HepG2 (cell line): ENCODE data around the gene TANC1. TPM values are rescaled to one million over a fixed set of nuclear protein-coding genes. Genes with fewer than 3 reads are reported as not detected.
A peak's percentile ranks its signal among the peaks of the same experiment; 100 is the strongest.

Experiments
- ATAC-seq: fragments of 200-7000 bp; cut with Tn5 transposase; 3 replicates; pipeline ENCODE4 v1.9.1; 2020; ENCODE audit warnings: mild to moderate bottlenecking, moderate library complexity
- BruUV-seq: library from RNA; stranded (reverse); fragments of 400-500 nt; replicated peaks from 2 replicates; lab custom pipeline; 2021; lab: Mats Ljungman, UMichigan
- CTCF ChIA-PET: fragments of 300-600 bp; formaldehyde crosslinking; extraction: SDS; loops from one replicate; lab custom pipeline; 2021; ENCODE audit warnings: low total read pairs, inconsistent platforms, low intra/inter-chr PET ratio; lab: Yijun Ruan, JAX
- POLR2A ChIA-PET: fragments of 350-600 bp; sonication (Branson Sonifier 250); formaldehyde crosslinking; loops from one replicate; lab custom pipeline; 2020; ENCODE audit warnings: antibody characterized with exemption, inconsistent platforms; lab: Yijun Ruan, JAX
- DNase-seq: peaks from one replicate; pipeline ENCODE4 v3.0.0-alpha.2; 2015; ENCODE audit warnings: low spot score
- FAIRE-seq: peaks from 3 replicates; lab custom pipeline; 2011; peaks lifted over from hg19 to GRCh38; lab: Jason Lieb, UNC
- H2AFZ ChIP-seq: one replicate; pipeline ENCODE4 v1.6.1; 2011; ENCODE audit warnings: low read length, inconsistent platforms
- H3K27ac ChIP-seq: fragments of 300-600 bp; 3 replicates; pipeline ENCODE4 v1.8.0; 2011; ENCODE audit warnings: mixed run types, mild to moderate bottlenecking, mixed read lengths, low read length, inconsistent platforms; ENCODE audit not compliant: insufficient read depth; ENCODE audit errors: extremely low read length
- H3K27me3 ChIP-seq, 2 experiments: fragments of 200-600 bp in 1 of 2; 2 replicates in 1 of 2; 3 replicates in 1 of 2; pipeline versions ENCODE4 v1.6.0 to v1.8.0; 2011; ENCODE audit warnings: low read length in 2 of 2, mild to moderate bottlenecking in 2 of 2, moderate library complexity in 2 of 2, inconsistent platforms in 1 of 2; ENCODE audit not compliant: insufficient read depth in 2 of 2, control insufficient read depth in 1 of 2
- H3K36me3 ChIP-seq, 2 experiments: fragments of 200-600 bp in 1 of 2; replicated peaks in 1 of 2; 2 replicates in 1 of 2; 3 replicates in 1 of 2; pipeline versions ENCODE4 v1.5.1 to v1.8.0; 2011; ENCODE audit warnings: low read length in 2 of 2, inconsistent platforms in 1 of 2; ENCODE audit not compliant: insufficient read depth in 2 of 2, control insufficient read depth in 1 of 2
- H3K4me1 ChIP-seq: 2 replicates; pipeline ENCODE4 v1.5.1; 2012; ENCODE audit warnings: low read length, inconsistent platforms; ENCODE audit not compliant: insufficient read depth
- H3K4me2 ChIP-seq: 2 replicates; pipeline ENCODE4 v1.6.0; 2011; ENCODE audit warnings: low read depth, low read length, inconsistent platforms
- H3K4me3 ChIP-seq, 3 experiments: fragments of 200-600 bp in 1 of 3; sonication (generic), shearing (Covaris generic) in 1 of 3; replicated peaks in 1 of 3; 2 replicates each; pipeline ENCODE4 v1.5.1; 2011 to 2016; ENCODE audit warnings: low read length in 3 of 3, inconsistent platforms in 2 of 3, low read depth in 2 of 3, mild to moderate bottlenecking in 2 of 3, control low read depth in 1 of 3, mixed read lengths in 1 of 3; ENCODE audit not compliant: insufficient read depth in 1 of 3
- H3K79me2 ChIP-seq: one replicate; pipeline ENCODE4 v1.6.1; 2011; ENCODE audit warnings: low read length, inconsistent platforms; ENCODE audit not compliant: insufficient read depth
- H3K9ac ChIP-seq: 2 replicates; pipeline ENCODE4 v1.6.0; 2011; ENCODE audit warnings: mild to moderate bottlenecking, low read depth, low read length, inconsistent platforms; ENCODE audit not compliant: insufficient read depth
- H3K9me3 ChIP-seq: 2 replicates; pipeline ENCODE4 v1.5.1; 2012; ENCODE audit warnings: mild to moderate bottlenecking, low read length
- H4K20me1 ChIP-seq: 2 replicates; pipeline ENCODE4 v1.6.0; 2011; ENCODE audit warnings: inconsistent platforms, mild to moderate bottlenecking, low read length, moderate library complexity; ENCODE audit not compliant: insufficient read depth
- DMAP1 ChIP-seq: IDR thresholded peaks from 2 replicates; pipeline ENCODE4 v1.6.1; 2016
- HNF1B ChIP-seq: sonication (generic); formaldehyde crosslinking; IDR thresholded peaks from 2 replicates; pipeline ENCODE4 v1.5.1; 2020; ENCODE audit warnings: mild to moderate bottlenecking, moderate library complexity, missing genetic modification reagents
- KAT2B ChIP-seq: fragments of 150-350 bp; IDR thresholded peaks from 2 replicates; pipeline ENCODE4 v1.6.1; 2014; ENCODE audit warnings: low read depth, low read length, borderline replicate concordance
- SOX6 ChIP-seq, 2 experiments: fragments of 450-650 bp in 1 of 2; sonication (generic) in 1 of 2; formaldehyde crosslinking in 1 of 2; IDR thresholded peaks; 2 replicates each; pipeline versions ENCODE4 v1.4.0 to v1.6.1; 2017 to 2020; ENCODE audit warnings: antibody characterized with exemption in 1 of 2, mild to moderate bottlenecking in 1 of 2, missing genetic modification reagents in 1 of 2
- THAP11 ChIP-seq: IDR thresholded peaks from 2 replicates; pipeline ENCODE4 v1.6.1; 2016; ENCODE audit warnings: missing biosample characterization, missing genetic modification reagents
- ZNF275 ChIP-seq: sonication (generic); formaldehyde crosslinking; IDR thresholded peaks from 2 replicates; pipeline ENCODE4 v1.8.0; 2022; ENCODE audit warnings: missing genetic modification reagents, mild to moderate bottlenecking, inconsistent platforms, borderline replicate concordance
- WGBS: methylation state at CpG from one replicate; pipeline ENCODE4 v1.1.6; 2017; ENCODE audit warnings: low lambda C conversion rate; 5-methylcytosine and 5-hydroxymethylcytosine counted together
- in situ Hi-C: cut with HindIII; loops from 2 replicates; pipeline ENCODE4 v1.10.0; 2017; ENCODE audit warnings: low pct_unique_long_range_greater_than_20kb; ENCODE audit not compliant: extremely low pct_ligation_motif_present
- intact Hi-C: fragments of 100-400 bp; cut with micrococcal nuclease; formaldehyde crosslinking; loops from one replicate; pipeline ENCODE4 v1.10.0; 2022; ENCODE audit not compliant: unreplicated experiment
- polyA plus RNA-seq, 8 experiments: library from polyadenylated mRNA; depleted of rRNA in 3 of 8; stranded (reverse) in 7 of 8; unstranded in 1 of 8; fragments of >200 nt; fragmentation: Illumina TruSeq in 4 of 8; extraction: Trizol in 4 of 8; gene quantifications; 2 replicates each; pipeline versions ENCODE4 v1.2.1 to v1.2.3, GENCODE V29; 2011 to 2016; ENCODE audit warnings: low read depth in 4 of 8, missing spikeins in 1 of 8, mixed read lengths in 1 of 8; ENCODE audit not compliant: insufficient read depth in 1 of 8
- total RNA-seq, 5 experiments: library from RNA; depleted of rRNA; stranded (reverse); fragments of >200 nt; fragmentation: Illumina TruSeq; extraction: Trizol; gene quantifications; 2 replicates each; pipeline ENCODE4 v1.2.3, GENCODE V29; 2016; ENCODE audit warnings: low read depth in 1 of 5
- TF ChIP-seq, protein P1 (sequence below): fragments of 450-650 bp; IDR thresholded peaks from 2 replicates; pipeline ENCODE4 v1.6.1; 2016
- TF ChIP-seq, protein P2 (sequence below): IDR thresholded peaks from 2 replicates; pipeline ENCODE4 v1.6.1; 2016; ENCODE audit warnings: missing genetic modification reagents, missing compliant biosample characterization

Gene TANC1
- total and polyA plus RNA-seq, 2 of the 13 experiments (the other 11 are each of a cell fraction or from before 2014, with no cell fraction given): 2.3 to 5.6 TPM

DNA sequence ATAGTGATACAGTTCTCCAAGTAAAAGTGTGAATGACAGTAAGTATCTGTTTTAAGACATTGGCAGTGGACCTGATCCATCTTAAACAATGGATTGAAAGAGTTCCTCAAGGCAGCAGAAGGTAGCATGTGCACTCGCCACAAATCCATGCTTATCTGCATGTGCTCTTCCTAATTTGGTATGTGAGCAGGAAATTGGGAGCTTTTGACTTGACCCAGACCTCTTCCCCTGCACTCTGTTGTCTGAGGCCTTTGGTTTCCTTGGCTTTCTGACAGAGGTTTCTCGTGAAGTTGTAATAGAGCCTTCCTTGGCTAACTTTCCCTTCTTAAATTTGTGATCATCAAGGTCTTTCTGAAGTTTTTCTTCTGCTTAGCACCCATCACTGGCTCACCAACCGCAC is 204.0 kb downstream of the TANC1 start:
- no TSS peak for BruUV-seq
- Histone ChIP-seq H3K79me2 (no peaks in the 10 kb centered on the region), H3K27me3 (no peaks in the 10 kb centered on the region), H3K27ac (no peak overlapping the region), H3K4me2 (no peak overlapping the region), H3K9me3 (no peaks in the 10 kb centered on the region), H2AFZ (no peak overlapping the region), H3K4me3 (no peak overlapping the region), H3K36me3 (peaks cover 0 to 1% of the 10 kb centered on the region in 2 experiments; a peak in 1 of 5 replicates), H3K4me1 (no peaks in the 10 kb centered on the region), H3K9ac (no peak overlapping the region), H4K20me1 (no peaks in the 10 kb centered on the region)
- in situ Hi-C loops (no loop called here), intact Hi-C loops (no loop called here)
- 76% methylated on average over 3 of the region's 3 CpGs for WGBS
- TF ChIP-seq THAP11 (CRISPR knock-in tag) (no peak), HNF1B (no peak), SOX6 (IDR thresholded peaks at IDR 0.05) (no peak), SOX6 (CRISPR knock-in tag; IDR thresholded peaks at IDR 0.05) (no peak), KAT2B (no peak), DMAP1 (CRISPR knock-in tag) (no peak), ZNF275 (no peak)
- TF ChIP-seq, protein P1, sequence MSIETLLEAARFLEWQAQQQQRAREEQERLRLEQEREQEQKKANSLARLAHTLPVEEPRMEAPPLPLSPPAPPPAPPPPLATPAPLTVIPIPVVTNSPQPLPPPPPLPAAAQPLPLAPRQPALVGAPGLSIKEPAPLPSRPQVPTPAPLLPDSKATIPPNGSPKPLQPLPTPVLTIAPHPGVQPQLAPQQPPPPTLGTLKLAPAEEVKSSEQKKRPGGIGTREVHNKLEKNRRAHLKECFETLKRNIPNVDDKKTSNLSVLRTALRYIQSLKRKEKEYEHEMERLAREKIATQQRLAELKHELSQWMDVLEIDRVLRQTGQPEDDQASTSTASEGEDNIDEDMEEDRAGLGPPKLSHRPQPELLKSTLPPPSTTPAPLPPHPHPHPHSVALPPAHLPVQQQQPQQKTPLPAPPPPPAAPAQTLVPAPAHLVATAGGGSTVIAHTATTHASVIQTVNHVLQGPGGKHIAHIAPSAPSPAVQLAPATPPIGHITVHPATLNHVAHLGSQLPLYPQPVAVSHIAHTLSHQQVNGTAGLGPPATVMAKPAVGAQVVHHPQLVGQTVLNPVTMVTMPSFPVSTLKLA: peak; percentile 24; the same call in 1 of the 2 replicates
- TF ChIP-seq, protein P2, sequence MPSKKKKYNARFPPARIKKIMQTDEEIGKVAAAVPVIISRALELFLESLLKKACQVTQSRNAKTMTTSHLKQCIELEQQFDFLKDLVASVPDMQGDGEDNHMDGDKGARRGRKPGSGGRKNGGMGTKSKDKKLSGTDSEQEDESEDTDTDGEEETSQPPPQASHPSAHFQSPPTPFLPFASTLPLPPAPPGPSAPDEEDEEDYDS (CRISPR knock-in tag): no peak
- ChIA-PET POLR2A (no interaction called here), CTCF (no interaction called here)
- DNase-seq: no peak
- no peak for FAIRE-seq
- no peak for ATAC-seq
